Vagina (tissue), 2 donors: ENCODE data around the gene ARMC9.

Experiments
- POLR2A ChIP-seq, 2 donors: fragments of 450-650 bp; IDR thresholded peaks; one replicate each; pipeline ENCODE4 v1.6.1; 2017; ENCODE audit warnings: antibody characterized with exemption in 2 of 2, mild to moderate bottlenecking in 2 of 2, moderate library complexity in 2 of 2
- POLR2AphosphoS5 ChIP-seq, 2 donors: sonication (generic); formaldehyde crosslinking; IDR thresholded peaks; one replicate each; pipeline ENCODE4 v1.9.0; 2017; ENCODE audit warnings: antibody characterized with exemption in 2 of 2, mild to moderate bottlenecking in 2 of 2, low read depth in 1 of 2; ENCODE audit not compliant: insufficient read depth in 1 of 2
- TF ChIP-seq, protein P1 (sequence below), 3 experiments: fragments of 450-650 bp in 2 of 3; fragments of 200-600 bp in 1 of 3; sonication (generic) in 1 of 3; IDR thresholded peaks; one replicate each; pipeline ENCODE4 v1.5.1; 2017 to 2019; ENCODE audit warnings: antibody characterized with exemption in 3 of 3, mild to moderate bottlenecking in 2 of 3, moderate library complexity in 2 of 3

GRCh38 chr2:231299267-231299666, 100.8 kb downstream of the ARMC9 start:
- TF ChIP-seq POLR2AphosphoS5 (IDR thresholded peaks at IDR 0.05; ENCODE audit: insufficient read depth in 1 of 2, low read depth in 1 of 2) (no peak), POLR2A (IDR thresholded peaks at IDR 0.05) (no peak)
- TF ChIP-seq, protein P1, sequence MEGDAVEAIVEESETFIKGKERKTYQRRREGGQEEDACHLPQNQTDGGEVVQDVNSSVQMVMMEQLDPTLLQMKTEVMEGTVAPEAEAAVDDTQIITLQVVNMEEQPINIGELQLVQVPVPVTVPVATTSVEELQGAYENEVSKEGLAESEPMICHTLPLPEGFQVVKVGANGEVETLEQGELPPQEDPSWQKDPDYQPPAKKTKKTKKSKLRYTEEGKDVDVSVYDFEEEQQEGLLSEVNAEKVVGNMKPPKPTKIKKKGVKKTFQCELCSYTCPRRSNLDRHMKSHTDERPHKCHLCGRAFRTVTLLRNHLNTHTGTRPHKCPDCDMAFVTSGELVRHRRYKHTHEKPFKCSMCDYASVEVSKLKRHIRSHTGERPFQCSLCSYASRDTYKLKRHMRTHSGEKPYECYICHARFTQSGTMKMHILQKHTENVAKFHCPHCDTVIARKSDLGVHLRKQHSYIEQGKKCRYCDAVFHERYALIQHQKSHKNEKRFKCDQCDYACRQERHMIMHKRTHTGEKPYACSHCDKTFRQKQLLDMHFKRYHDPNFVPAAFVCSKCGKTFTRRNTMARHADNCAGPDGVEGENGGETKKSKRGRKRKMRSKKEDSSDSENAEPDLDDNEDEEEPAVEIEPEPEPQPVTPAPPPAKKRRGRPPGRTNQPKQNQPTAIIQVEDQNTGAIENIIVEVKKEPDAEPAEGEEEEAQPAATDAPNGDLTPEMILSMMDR (IDR thresholded peaks at IDR 0.05), result no peak
